ENCODE measurements around the gene EEF2KMT.

- TF ChIP-seq CTCF (IDR thresholded peaks at IDR 0.05), result no peak
- TF ChIP-seq USF2 (IDR thresholded peaks at IDR 0.05; ENCODE audit: borderline replicate concordance, low read depth, low read length), result no peak
- TF ChIP-seq POLR2AphosphoS5 (IDR thresholded peaks at IDR 0.05; ENCODE audit: low read depth, low read length), result no peak
- TF ChIP-seq FOXM1 (IDR thresholded peaks at IDR 0.05; ENCODE audit: low read depth), result no peak
- TF ChIP-seq SIN3A (IDR thresholded peaks at IDR 0.05; ENCODE audit: borderline replicate concordance, low read depth, low read length), result no peak
- TF ChIP-seq GABPA (IDR thresholded peaks at IDR 0.05; ENCODE audit: low read depth), result no peak
- no peak for TF ChIP-seq RAD21 (IDR thresholded peaks at IDR 0.05; ENCODE audit: low read length)
- TF ChIP-seq FOXJ3 (CRISPR knock-in tag; IDR thresholded peaks at IDR 0.05), result no peak
- no peak for TF ChIP-seq USF1 (IDR thresholded peaks at IDR 0.05; ENCODE audit: borderline replicate concordance, low read depth)
- TF ChIP-seq GATA2 (CRISPR knock-in tag; IDR thresholded peaks at IDR 0.05), result no peak
- no peak for TF ChIP-seq SMC3 (IDR thresholded peaks at IDR 0.05; ENCODE audit: low read depth, low read length)
- no peak for TF ChIP-seq EZH2phosphoT487 (IDR thresholded peaks at IDR 0.05; ENCODE audit: borderline replicate concordance, low read depth)
- TF ChIP-seq RCOR1 (IDR thresholded peaks at IDR 0.05; ENCODE audit: low read length), result no peak
These were observed 24.3 kb downstream of the EEF2KMT start for GRCh38 chr16:5073279-5073629.
